Ureter (tissue), 1 donor: ENCODE measurements around the gene HSPA12B. TPM values are rescaled to one million over a fixed set of nuclear protein-coding genes. Genes with fewer than 3 reads are reported as not detected.

Source experiments
- DNase-seq: peaks from one replicate; pipeline ENCODE4 v3.0.0-alpha.2; 2020; ENCODE audit warnings: low spot score
- total RNA-seq: library from RNA; stranded (reverse); gene quantifications from one replicate; pipeline ENCODE4 v1.2.4, GENCODE V29; 2023
- donor health status: DM: yes; HTN: yes; CAD: no.

HSPA12B gene
- total RNA-seq, 1 donor from 2014 or later = 9.7 TPM

DNA sequence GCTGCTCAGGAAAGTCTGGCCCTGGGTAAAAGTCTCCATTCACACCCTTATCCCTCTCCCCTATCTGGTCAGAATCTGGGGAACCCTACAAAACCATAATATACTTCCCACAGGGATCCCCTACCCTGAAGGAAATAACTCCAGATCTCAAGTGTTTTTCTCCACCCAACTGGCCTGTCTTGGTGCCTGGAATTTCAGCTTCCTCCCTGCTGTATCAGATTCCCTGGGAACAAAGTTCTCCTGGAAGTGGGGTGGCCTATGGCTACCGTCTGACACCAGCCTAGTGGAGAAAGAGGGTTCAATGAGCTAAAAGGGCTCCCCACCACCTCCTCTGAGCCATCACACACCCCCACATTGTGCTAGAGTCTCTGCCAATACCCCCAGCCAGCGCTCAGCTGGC is 15.0 kb downstream of the HSPA12B start:
- no peak for DNase-seq

DNA sequence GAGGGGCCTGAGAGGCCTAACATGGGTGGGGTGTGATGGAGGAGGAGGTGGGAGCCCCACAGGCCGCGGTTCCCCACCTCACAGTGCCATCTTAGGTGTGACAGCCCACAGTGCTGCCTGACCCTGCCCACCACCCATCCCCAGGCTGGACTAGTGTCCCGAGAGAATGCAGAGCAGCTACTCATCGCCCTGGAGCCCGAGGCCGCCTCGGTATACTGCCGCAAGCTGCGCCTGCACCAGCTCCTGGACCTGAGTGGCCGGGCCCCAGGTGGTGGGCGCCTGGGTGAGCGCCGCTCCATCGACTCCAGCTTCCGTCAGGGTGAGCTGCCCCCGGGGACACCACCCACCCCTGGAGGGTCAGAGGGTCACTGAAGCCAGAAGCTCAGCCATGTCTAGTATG is 15.6 kb downstream of the HSPA12B start:
- DNase-seq = no peak

DNA sequence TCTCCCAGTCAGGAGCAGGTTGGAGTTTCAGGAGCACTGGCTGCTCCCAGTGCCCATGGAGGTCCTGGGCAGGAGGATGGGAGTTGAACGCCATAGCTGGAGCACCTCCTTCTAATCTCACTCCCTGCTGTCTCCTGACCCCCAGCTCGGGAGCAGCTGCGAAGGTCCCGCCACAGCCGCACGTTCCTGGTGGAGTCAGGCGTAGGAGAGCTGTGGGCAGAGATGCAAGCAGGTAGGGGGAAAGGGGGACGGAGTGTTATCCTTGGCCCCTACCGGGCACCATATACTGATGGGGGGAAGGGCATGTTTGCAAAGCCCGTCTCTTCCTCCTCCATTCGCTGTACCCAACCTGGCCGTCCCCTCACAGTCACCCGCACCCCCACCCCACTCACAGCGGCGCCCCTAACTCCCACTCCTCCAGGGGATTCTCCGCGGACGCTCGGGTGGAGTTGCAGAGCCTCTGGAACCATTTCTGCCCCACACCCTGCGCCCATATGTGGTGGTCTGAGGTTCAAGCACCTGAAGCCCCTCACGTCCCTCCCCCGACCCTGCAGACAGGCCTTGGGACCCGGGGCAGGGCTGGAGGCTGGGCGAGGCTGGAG is 16.7 kb downstream of the HSPA12B start:
- DNase-seq = no peak

- DNase-seq = no peak
These were observed 17.4 kb downstream of the HSPA12B start for GRCh38 chr20:3749689-3750531.

DNA sequence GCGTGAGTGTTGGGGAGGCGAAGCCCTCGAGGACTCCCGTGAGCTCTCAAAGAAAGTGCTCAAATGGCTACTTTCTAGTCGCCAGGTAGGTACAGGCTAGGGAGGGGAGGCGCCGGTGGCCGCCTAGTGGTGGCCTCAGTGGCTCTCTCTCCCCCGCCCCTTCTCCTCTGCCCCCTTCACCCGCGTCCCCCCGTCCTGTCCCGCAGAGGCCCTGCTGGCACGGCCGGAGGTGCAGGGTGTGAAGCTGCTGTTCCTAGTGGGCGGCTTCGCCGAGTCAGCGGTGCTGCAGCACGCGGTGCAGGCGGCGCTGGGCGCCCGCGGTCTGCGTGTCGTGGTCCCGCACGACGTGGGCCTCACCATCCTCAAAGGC is 18.8 kb downstream of the HSPA12B start:
- DNase-seq = no peak

GRCh38 chr20:3751675-3752385 is 19.3 kb downstream of the HSPA12B start:
- no peak for DNase-seq

- no peak for DNase-seq
These were observed 19.9 kb downstream of the HSPA12B start for GRCh38 chr20:3752386-3752759.

DNA sequence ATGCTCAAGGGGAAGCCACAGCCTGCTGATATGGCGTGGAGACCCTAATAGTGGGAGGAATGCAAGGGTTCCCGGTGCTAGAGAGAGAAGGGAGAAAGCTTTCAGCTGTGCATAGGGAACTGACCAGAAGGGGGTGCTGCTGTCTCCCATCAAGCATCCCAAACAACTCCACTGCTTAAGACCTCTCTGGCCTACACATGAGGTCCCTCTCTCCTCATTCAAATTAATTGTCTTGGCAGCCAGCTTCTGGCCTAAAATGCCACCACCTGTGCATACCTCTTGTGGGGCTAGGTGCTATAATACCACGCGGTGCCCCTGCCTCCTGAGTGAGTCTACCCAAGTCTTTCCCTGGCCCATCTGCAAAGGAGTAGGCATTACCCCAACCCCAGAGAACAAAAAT is 20.6 kb downstream of the HSPA12B start:
- peak; percentile 62 for DNase-seq

DNA sequence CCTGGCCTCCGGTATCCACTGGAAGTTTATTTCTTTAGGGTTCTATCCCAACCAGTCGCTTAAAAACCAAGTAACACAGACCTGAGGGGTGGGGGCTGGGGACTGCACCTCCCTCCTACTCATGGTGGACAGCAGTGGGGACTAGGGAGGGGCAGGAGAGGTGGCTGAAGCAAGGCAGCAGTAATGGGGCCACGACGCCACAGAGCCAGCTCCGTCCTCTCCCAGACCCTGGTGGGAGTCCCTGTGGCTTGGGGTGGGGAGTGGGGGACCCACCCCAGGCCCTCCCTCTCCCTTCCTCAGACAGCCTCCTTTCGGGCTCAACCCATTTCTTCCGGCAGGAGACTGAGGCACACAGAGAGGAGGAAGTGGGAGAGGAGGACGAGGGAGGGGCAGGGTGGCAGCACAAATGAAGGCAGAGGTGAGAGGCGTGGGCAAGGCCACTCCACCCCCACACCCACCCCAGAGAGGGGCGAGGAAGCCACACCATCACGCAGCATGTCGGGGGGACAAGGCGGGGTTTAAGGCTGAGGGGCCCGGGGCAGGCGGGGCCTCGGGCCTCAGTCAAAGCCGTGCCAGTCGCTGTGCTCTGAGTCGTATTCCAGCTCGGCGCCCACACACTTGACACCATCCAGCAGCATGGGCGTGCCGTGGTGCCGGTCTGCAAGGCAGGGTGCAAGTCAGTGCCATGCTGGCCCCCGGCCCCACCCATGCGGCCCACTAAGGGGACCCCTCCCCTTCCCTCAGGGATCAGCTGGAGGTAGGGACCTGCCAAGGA is 21.2 kb downstream of the HSPA12B start:
- no peak for DNase-seq

GRCh38 chr20:3754276-3754630 is 21.8 kb downstream of the HSPA12B start:
- no peak for DNase-seq

GRCh38 chr20:3755269-3755668 is 22.8 kb downstream of the HSPA12B start:
- no peak for DNase-seq

- DNase-seq = no peak
These were observed 23.5 kb downstream of the HSPA12B start for GRCh38 chr20:3755814-3756480.

DNA sequence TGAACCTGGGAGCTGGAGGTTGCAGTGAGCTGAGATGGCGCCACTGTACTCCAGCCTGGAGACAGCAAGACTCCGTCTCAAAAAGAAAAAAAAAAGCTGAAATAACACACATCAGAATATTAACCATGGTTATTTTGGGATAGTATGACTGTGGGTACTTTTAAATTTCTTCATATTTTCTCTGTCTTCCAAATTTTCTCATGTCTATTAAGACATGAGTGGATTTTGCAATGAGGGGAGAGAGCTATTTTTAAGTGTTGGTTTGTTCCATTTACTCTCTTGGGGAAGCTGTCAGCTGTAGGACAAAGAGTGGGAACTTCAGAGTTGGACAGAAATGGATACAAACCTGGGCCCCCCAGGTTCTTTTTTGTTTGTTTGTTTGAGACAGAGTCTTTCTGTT is 24.8 kb downstream of the HSPA12B start:
- DNase-seq = no peak

DNA sequence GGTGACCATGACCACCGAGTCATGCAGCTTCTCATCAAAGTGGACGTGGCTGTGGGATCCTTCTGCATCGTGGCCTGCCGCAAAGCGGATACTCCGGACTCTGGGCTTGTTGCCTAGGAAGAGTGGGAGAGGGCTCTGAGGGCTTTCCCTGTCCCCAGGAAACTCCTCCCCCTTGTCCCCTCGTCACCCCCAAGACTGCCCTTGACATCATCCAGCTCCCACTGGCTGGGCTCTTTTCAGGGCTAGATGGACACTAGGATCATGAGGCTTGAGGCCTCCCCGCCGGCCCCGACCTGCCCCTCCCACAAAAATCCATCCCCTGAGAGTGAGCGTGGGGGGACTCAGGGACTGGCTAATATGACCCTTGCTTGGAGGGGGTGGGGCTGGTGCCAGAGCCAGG is 26.1 kb downstream of the HSPA12B start:
- no peak for DNase-seq

DNA sequence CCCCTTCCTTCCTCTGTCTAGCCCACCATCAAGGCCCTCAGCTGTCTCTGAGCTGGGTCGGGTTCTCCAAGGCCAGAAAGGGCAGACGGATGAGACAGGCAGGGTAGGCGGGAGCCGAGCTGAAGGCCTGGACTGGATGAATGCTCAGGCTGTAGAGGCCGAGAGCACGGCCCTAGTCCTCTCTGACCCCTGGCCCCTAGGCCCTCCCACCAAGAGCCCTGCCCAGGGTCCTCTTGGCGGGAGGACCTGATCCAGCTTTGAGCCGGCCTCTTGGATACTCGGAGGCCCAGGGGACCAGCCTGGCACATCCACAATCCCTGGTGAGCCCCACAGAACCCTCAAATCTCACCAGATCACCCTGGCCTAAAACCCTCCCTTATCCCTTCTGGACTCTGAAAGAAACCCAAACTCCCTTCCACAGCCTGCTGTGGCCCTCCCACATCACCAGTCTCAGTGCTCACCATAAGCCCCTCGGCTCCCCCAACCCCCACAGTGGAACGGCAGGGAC is 26.9 kb downstream of the HSPA12B start:
- DNase-seq = no peak

DNA sequence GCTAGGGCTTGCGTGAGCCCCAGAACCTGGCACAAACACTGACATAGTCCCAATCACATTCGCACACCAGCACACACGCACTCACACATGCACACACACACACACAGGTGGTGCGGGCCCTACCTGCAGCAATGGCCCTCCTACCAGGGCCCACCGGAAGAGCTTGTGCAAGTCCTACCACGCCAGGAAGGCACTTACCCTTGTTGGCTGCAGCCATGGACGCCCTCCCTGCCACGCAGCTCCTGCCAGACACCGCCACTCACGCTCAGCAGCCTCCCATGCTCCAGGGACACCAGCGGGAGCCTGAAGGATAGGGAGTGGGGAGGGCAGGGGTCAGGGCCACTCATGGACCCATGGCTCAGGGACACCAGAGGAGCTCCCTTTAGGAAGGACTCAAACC is 27.4 kb downstream of the HSPA12B start:
- no peak for DNase-seq

- DNase-seq = no peak
These were observed 28.3 kb downstream of the HSPA12B start for GRCh38 chr20:3760655-3761348.

- no peak for DNase-seq
These were observed 31.5 kb downstream of the HSPA12B start for GRCh38 chr20:3763671-3764601.

GRCh38 chr20:3764659-3765058 is 32.2 kb downstream of the HSPA12B start:
- DNase-seq = no peak
